ENCODE measurements around the gene VAV3. TPM values are rescaled to one million over a fixed set of nuclear protein-coding genes. Genes with fewer than 3 reads are reported as not detected.

Gene VAV3
- total and polyA plus RNA-seq, 10 donors, result 10.5 to 63.0 (median 38.8) TPM

DNA sequence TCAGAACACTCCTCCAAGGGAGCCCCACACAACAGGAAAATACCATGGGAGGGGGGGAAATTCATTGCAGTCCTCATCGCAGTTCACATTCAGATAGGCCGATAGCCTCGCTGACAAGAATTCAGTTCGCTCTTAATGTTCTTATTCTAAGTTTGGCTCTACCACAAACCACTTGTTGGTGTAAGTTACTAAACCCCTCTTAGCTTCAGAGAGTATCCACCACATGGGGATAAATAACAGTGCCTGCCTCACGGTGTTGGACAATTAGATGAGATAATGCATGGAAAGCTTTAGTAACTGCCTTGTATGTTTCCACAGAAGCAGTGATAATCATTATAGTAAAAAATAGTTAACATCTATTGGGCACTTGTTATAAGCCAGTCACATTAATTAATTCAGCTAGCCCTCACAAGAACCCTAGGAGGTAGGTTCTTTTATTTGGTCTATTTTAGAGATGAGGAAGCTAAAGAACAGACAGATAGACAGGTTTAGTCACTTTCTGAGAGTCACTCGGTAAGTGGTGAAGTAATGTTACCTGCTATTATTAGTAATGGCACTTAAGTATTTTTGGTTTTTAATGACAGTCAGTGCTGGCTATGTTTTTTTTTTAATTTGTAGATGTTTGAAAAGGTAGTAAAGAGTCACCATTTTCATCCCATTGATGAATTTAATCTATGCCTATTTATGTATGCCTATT is 10.1 kb downstream of the VAV3 start:
- no peak overlapping the region for H3K4me3 ChIP-seq
- no peaks in the 10 kb centered on the region for H3K9me3 ChIP-seq
- 72 to 91% (median 78%) methylated on average over 6 of the region's 6 CpGs for WGBS, 5 donors
- no peaks in the 10 kb centered on the region for H3K36me3 ChIP-seq
- peaks cover 25 to 99% (median 67%) of the 10 kb centered on the region in 6 donors for H3K4me1 ChIP-seq
- H3K27me3 ChIP-seq (replicated peaks in 1 of 7), result no peaks in the 10 kb centered on the region
- peak overlapping the region in 3 of 8 donors; percentile 54 to 63 (median 58) for H3K27ac ChIP-seq
- intact Hi-C loops (cut with DNase I; ENCODE audit: low total_unique reads), result no loop called here
- TF ChIP-seq POLR2AphosphoS5 (IDR thresholded peaks at IDR 0.05) (no peak), CTCF (IDR thresholded peaks at IDR 0.05 in 8 of 11, conservative IDR thresholded peaks at IDR 0.05 in 3 of 11) (no peak), POLR2A (IDR thresholded peaks at IDR 0.05) (no peak)
- no peak for DNase-seq

DNA sequence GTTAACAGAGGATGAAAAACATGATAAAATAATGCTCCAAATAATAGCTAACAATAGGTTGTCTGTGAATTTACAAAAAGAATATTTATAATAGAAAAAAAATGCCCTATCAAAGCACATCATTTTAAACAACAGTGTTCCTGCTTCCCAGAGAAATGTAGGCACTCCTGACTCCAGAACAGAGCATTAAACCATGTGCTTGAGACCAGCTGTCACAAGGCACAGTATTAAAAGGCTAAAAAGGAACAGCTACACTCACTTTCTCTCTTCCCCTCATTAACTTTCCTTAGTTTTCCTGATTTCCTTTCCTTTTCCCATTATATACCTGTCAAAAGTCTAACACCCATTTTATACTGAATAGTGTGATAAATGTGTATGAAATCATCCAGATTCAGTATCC is 10.9 kb downstream of the VAV3 start:
- intact Hi-C loops (cut with DNase I; ENCODE audit: low total_unique reads), result no loop called here
- Histone ChIP-seq H3K27me3 (replicated peaks in 1 of 7) (no peaks in the 10 kb centered on the region), H3K4me3 (no peak overlapping the region), H3K4me1 (peaks cover 25 to 100% (median 75%) of the 10 kb centered on the region in 6 donors), H3K27ac (peak overlapping the region in 5 of 8 donors; percentile 16 to 63 (median 54)), H3K36me3 (no peaks in the 10 kb centered on the region), H3K9me3 (no peaks in the 10 kb centered on the region)
- no peak for DNase-seq
- TF ChIP-seq POLR2A (IDR thresholded peaks at IDR 0.05), result no peak
- no peak for TF ChIP-seq CTCF (IDR thresholded peaks at IDR 0.05 in 8 of 11, conservative IDR thresholded peaks at IDR 0.05 in 3 of 11)
- no peak for TF ChIP-seq POLR2AphosphoS5 (IDR thresholded peaks at IDR 0.05)

DNA sequence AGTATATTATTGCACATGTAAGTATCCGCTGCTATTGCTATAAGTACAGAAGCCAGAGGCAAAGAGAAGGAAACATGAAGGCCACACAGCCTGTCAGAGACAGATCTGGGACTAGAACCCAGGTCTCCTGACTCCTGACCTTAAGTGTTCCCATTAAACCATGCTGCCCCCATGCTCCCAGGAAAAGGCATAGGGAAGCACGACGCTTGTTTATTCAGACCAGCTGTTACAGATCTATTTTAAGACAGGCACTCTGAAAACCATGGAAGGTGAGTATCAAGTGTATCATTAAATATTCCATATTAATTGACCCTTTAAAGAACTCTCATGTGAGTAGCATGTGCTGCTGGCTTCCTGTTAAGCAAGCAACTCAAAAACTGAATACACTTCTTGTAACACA is 11.4 kb downstream of the VAV3 start:
- intact Hi-C loops (cut with DNase I; ENCODE audit: low total_unique reads), result no loop called here
- no peak overlapping the region for H3K4me3 ChIP-seq
- peaks cover 25 to 100% (median 79%) of the 10 kb centered on the region in 6 donors for H3K4me1 ChIP-seq
- TF ChIP-seq POLR2A (IDR thresholded peaks at IDR 0.05) (no peak), POLR2AphosphoS5 (IDR thresholded peaks at IDR 0.05) (no peak), CTCF (IDR thresholded peaks at IDR 0.05 in 8 of 11, conservative IDR thresholded peaks at IDR 0.05 in 3 of 11) (no peak)
- H3K36me3 ChIP-seq, result no peaks in the 10 kb centered on the region
- peak overlapping the region in 7 of 8 donors; percentile 16 to 63 (median 55) for H3K27ac ChIP-seq
- WGBS, 5 donors, result 51 to 66% (median 52%) methylated on average over 3 of the region's 3 CpGs
- DNase-seq, result no peak
- H3K27me3 ChIP-seq (replicated peaks in 1 of 7), result no peaks in the 10 kb centered on the region
- no peaks in the 10 kb centered on the region for H3K9me3 ChIP-seq

GRCh38 chr1:107952989-107953388 is 12.0 kb downstream of the VAV3 start:
- Histone ChIP-seq H3K4me1 (peaks cover 25 to 100% (median 83%) of the 10 kb centered on the region in 6 donors), H3K27me3 (replicated peaks in 1 of 7) (no peaks in the 10 kb centered on the region), H3K36me3 (no peaks in the 10 kb centered on the region), H3K4me3 (no peak overlapping the region), H3K27ac (peak overlapping the region in 7 of 8 donors; percentile 17 to 63 (median 55)), H3K9me3 (no peaks in the 10 kb centered on the region)
- WGBS, 5 donors, result 8 to 27% (median 11%) methylated on average over 2 of the region's 2 CpGs
- no peak for DNase-seq
- intact Hi-C loops (cut with DNase I; ENCODE audit: low total_unique reads), result no loop called here
- TF ChIP-seq POLR2A (IDR thresholded peaks at IDR 0.05) (no peak), POLR2AphosphoS5 (IDR thresholded peaks at IDR 0.05) (peak in 1 of 3 donors; percentile 83), CTCF (IDR thresholded peaks at IDR 0.05 in 8 of 11, conservative IDR thresholded peaks at IDR 0.05 in 3 of 11) (peak in 4 of 11 experiments; percentile 16 to 43 (median 28))

Data from spleen (tissue), 11 donors.